D721Med (cell line): Measurements from ENCODE around the gene IFNL1.
"Not testable (repeated sequence)": the region's sequence is repeated elsewhere in the genome, so short reads cannot be mapped to it uniquely, and the experiment has no call there.

ENCODE experiments used
- DNase-seq: peaks from one replicate; pipeline ENCODE4 v3.0.0; 2011; ENCODE audit warnings: low spot score; ENCODE audit not compliant: insufficient read length
- FAIRE-seq: peaks from 2 replicates; lab custom pipeline; 2011; peaks lifted over from hg19 to GRCh38; lab: Jason Lieb, UNC
- CTCF ChIP-seq: IDR thresholded peaks from 2 replicates; pipeline ENCODE4 v1.5.1; 2012; ENCODE audit warnings: mild to moderate bottlenecking, control low read depth; ENCODE audit not compliant: insufficient read depth; ENCODE audit errors: missing control alignments

Gene IFNL1

GRCh38 chr19:39334444-39334976, 38.3 kb downstream of the IFNL1 start:
- FAIRE-seq: no peak

GRCh38 chr19:39335168-39335548, 39.0 kb downstream of the IFNL1 start:
- TF ChIP-seq CTCF: no peak
- FAIRE-seq: no peak
- DNase-seq: no peak

More at GRCh38 chr19:39334444-39334976, 38.3 kb downstream of the IFNL1 start:
- TF ChIP-seq CTCF: no peak
- DNase-seq: no peak

- DNase-seq: no peak
- FAIRE-seq: no peak
- TF ChIP-seq CTCF: no peak
These were observed 40.3 kb downstream of the IFNL1 start for GRCh38 chr19:39336483-39336882.

- FAIRE-seq: no peak
- no peak for TF ChIP-seq CTCF
- no peak for DNase-seq
These were observed 43.5 kb downstream of the IFNL1 start for GRCh38 chr19:39339674-39340073.

- not testable (repeated sequence) for DNase-seq, FAIRE-seq
These were observed 43.9 kb downstream of the IFNL1 start for GRCh38 chr19:39340156-39340555.

- FAIRE-seq (no peak), DNase-seq (no peak)
- TF ChIP-seq CTCF: no peak
These were observed 45.0 kb downstream of the IFNL1 start for GRCh38 chr19:39341129-39341718.

GRCh38 chr19:39341719-39342604, 45.8 kb downstream of the IFNL1 start, which contains the start of gene SAMD4B:
Gene SAMD4B, plus strand, starts transcription at chr19:39342421. Its CDS starts 14,473 bp downstream, at chr19:39356894.
- peak; percentile 46 for TF ChIP-seq CTCF
- DNase-seq (peak; percentile 83), FAIRE-seq (no peak)
